Astrocyte (in vitro differentiated cells and primary cell): Measurements from ENCODE around the gene RAB17. TPM values are rescaled to one million over a fixed set of nuclear protein-coding genes. Genes with fewer than 3 reads are reported as not detected.

Experiments
- DNase-seq: peaks from one replicate; pipeline ENCODE4 v3.0.0-alpha.2; 2010; ENCODE audit warnings: low read depth
- FAIRE-seq: peaks from 2 replicates; lab custom pipeline; 2011; peaks lifted over from hg19 to GRCh38; lab: Jason Lieb, UNC
- H2AFZ ChIP-seq: 2 replicates; pipeline ENCODE4 v1.6.0; 2012; ENCODE audit warnings: low read depth, low read length, inconsistent platforms
- H3K27ac ChIP-seq: 2 replicates; pipeline ENCODE4 v1.5.1; 2011; ENCODE audit warnings: low read depth, low read length, inconsistent platforms
- H3K27me3 ChIP-seq: 2 replicates; pipeline ENCODE4 v1.6.0; 2011; ENCODE audit warnings: low read length, inconsistent platforms; ENCODE audit not compliant: insufficient read depth
- H3K36me3 ChIP-seq: 2 replicates; pipeline ENCODE4 v1.5.1; 2011; ENCODE audit warnings: low read length, inconsistent platforms; ENCODE audit not compliant: insufficient read depth
- H3K4me1 ChIP-seq: 2 replicates; pipeline ENCODE4 v1.5.1; 2011; ENCODE audit warnings: low read length, inconsistent platforms; ENCODE audit not compliant: insufficient read depth
- H3K4me2 ChIP-seq: 2 replicates; pipeline ENCODE4 v1.6.0; 2012; ENCODE audit warnings: low read length, inconsistent platforms
- H3K4me3 ChIP-seq: 2 replicates; pipeline ENCODE4 v1.5.1; 2011; ENCODE audit warnings: low read depth, mild to moderate bottlenecking, low read length, inconsistent platforms; ENCODE audit not compliant: insufficient read depth
- H3K79me2 ChIP-seq: 2 replicates; pipeline ENCODE4 v1.6.0; 2012; ENCODE audit warnings: mild to moderate bottlenecking, low read length, inconsistent platforms; ENCODE audit not compliant: insufficient read depth
- H3K9ac ChIP-seq: 2 replicates; pipeline ENCODE4 v1.6.0; 2012; ENCODE audit warnings: mild to moderate bottlenecking, low read length, inconsistent platforms
- H3K9me3 ChIP-seq: 2 replicates; pipeline ENCODE4 v1.5.1; 2012; ENCODE audit warnings: low read depth, mild to moderate bottlenecking, low read length, inconsistent platforms; ENCODE audit not compliant: insufficient read depth
- H4K20me1 ChIP-seq: 2 replicates; pipeline ENCODE4 v1.6.0; 2012; ENCODE audit warnings: low read length, inconsistent platforms; ENCODE audit not compliant: insufficient read depth
- H3K27ac Mint-ChIP-seq: one replicate; pipeline ENCODE4 v1.8.0; 2021; ENCODE audit warnings: mild to moderate bottlenecking, mixed read lengths; ENCODE audit not compliant: unreplicated experiment
- H3K27me3 Mint-ChIP-seq: one replicate; pipeline ENCODE4 v1.8.0; 2021; ENCODE audit warnings: low read depth, mixed read lengths; ENCODE audit not compliant: unreplicated experiment
- H3K36me3 Mint-ChIP-seq: one replicate; pipeline ENCODE4 v1.8.0; 2021; ENCODE audit warnings: low read depth, mixed read lengths; ENCODE audit not compliant: unreplicated experiment
- H3K4me1 Mint-ChIP-seq: one replicate; pipeline ENCODE4 v1.8.0; 2021; ENCODE audit warnings: low read depth, mixed read lengths; ENCODE audit not compliant: unreplicated experiment
- H3K4me3 Mint-ChIP-seq: one replicate; pipeline ENCODE4 v1.8.0; 2021; ENCODE audit warnings: mild to moderate bottlenecking, moderate library complexity, mixed read lengths; ENCODE audit not compliant: unreplicated experiment
- H3K9me3 Mint-ChIP-seq: one replicate; pipeline ENCODE4 v1.8.0; 2021; ENCODE audit warnings: mild to moderate bottlenecking, mixed read lengths; ENCODE audit not compliant: unreplicated experiment
- CTCF ChIP-seq: IDR thresholded peaks from 2 replicates; pipeline ENCODE4 v1.5.1; 2011; ENCODE audit warnings: low read depth, mild to moderate bottlenecking, inconsistent platforms, low read length, moderate library complexity; ENCODE audit not compliant: insufficient read depth
- EZH2 ChIP-seq: IDR thresholded peaks from 2 replicates; pipeline ENCODE4 v1.6.1; 2012; ENCODE audit warnings: mild to moderate bottlenecking, low read length, inconsistent platforms; ENCODE audit not compliant: insufficient read depth
- total RNA-seq: library from RNA; stranded (reverse); gene quantifications from 2 replicates; pipeline ENCODE4 v1.2.1, GENCODE V29; 2021

The RAB17 gene
- total RNA-seq, 1 donor from 2014 or later: 1.4 TPM

- Mint-ChIP-seq H3K4me1 (peaks cover 6% of the 10 kb centered on the region), H3K36me3 (no peaks in the 10 kb centered on the region), H3K4me3 (no peak overlapping the region), H3K27me3 (peaks cover 10% of the 10 kb centered on the region), H3K9me3 (peaks cover 2% of the 10 kb centered on the region), H3K27ac (no peak overlapping the region)
- Histone ChIP-seq H2AFZ (no peak overlapping the region), H4K20me1 (no peaks in the 10 kb centered on the region), H3K36me3 (no peaks in the 10 kb centered on the region), H3K79me2 (no peaks in the 10 kb centered on the region), H3K4me1 (peaks cover 10% of the 10 kb centered on the region), H3K4me2 (no peak overlapping the region), H3K27ac (no peak overlapping the region), H3K27me3 (no peaks in the 10 kb centered on the region), H3K9ac (no peak overlapping the region), H3K4me3 (no peak overlapping the region), H3K9me3 (no peaks in the 10 kb centered on the region)
- DNase-seq (no peak), FAIRE-seq (no peak)
- TF ChIP-seq EZH2: no peak
- peak; percentile 13 for TF ChIP-seq CTCF
Observed at GRCh38 chr2:237604960-237605359, 14.4 kb upstream of the RAB17 start.

GRCh38 chr2:237604391-237604790 is 13.9 kb upstream of the RAB17 start:
- H3K27ac Mint-ChIP-seq: no peak overlapping the region
- peaks cover 6% of the 10 kb centered on the region for H3K4me1 Mint-ChIP-seq
- no peak for FAIRE-seq
- no peak for TF ChIP-seq CTCF
- no peak for TF ChIP-seq EZH2
- peaks cover 13% of the 10 kb centered on the region for H3K27me3 Mint-ChIP-seq
- Histone ChIP-seq H4K20me1 (no peaks in the 10 kb centered on the region), H3K36me3 (no peaks in the 10 kb centered on the region), H3K27ac (no peak overlapping the region), H3K27me3 (no peaks in the 10 kb centered on the region), H3K79me2 (no peaks in the 10 kb centered on the region), H3K4me2 (no peak overlapping the region), H3K4me3 (no peak overlapping the region), H2AFZ (no peak overlapping the region), H3K4me1 (peaks cover 10% of the 10 kb centered on the region), H3K9me3 (no peaks in the 10 kb centered on the region), H3K9ac (no peak overlapping the region)
- H3K9me3 Mint-ChIP-seq: peaks cover 2% of the 10 kb centered on the region
- no peak for DNase-seq
- no peak overlapping the region for H3K4me3 Mint-ChIP-seq
- no peaks in the 10 kb centered on the region for H3K36me3 Mint-ChIP-seq

GRCh38 chr2:237603718-237604362 is 13.3 kb upstream of the RAB17 start:
- Histone ChIP-seq H4K20me1 (no peaks in the 10 kb centered on the region), H3K27me3 (no peaks in the 10 kb centered on the region), H3K4me3 (peak overlapping the region; percentile 18), H3K27ac (peak overlapping the region; percentile 45), H3K36me3 (no peaks in the 10 kb centered on the region), H3K4me2 (peak overlapping the region; percentile 80), H3K9ac (peak overlapping the region; percentile 57), H3K9me3 (no peaks in the 10 kb centered on the region), H2AFZ (peak overlapping the region; percentile 76), H3K79me2 (no peaks in the 10 kb centered on the region), H3K4me1 (peaks cover 10% of the 10 kb centered on the region)
- no peak for TF ChIP-seq EZH2
- no peak for TF ChIP-seq CTCF
- Mint-ChIP-seq H3K9me3 (peaks cover 2% of the 10 kb centered on the region), H3K27ac (no peak overlapping the region), H3K27me3 (peaks cover 16% of the 10 kb centered on the region), H3K4me1 (peaks cover 6% of the 10 kb centered on the region), H3K36me3 (no peaks in the 10 kb centered on the region), H3K4me3 (no peak overlapping the region)
- peak; percentile 60 for DNase-seq
- no peak for FAIRE-seq
